ENCODE measurements around the gene WDR77. TPM values are rescaled to one million over a fixed set of nuclear protein-coding genes. Genes with fewer than 3 reads are reported as not detected.
A peak's percentile ranks its signal among the peaks of the same experiment; 100 is the strongest.

The WDR77 gene
- total and polyA plus RNA-seq, 2 of the 13 experiments (the other 11 are each of a cell fraction or from before 2014, with no cell fraction given), result 90.6 to 108 TPM

GRCh38 chr1:111489604-111490003 is 40.5 kb upstream of the WDR77 start (continued):
- TF ChIP-seq HDAC1 (CRISPR knock-in tag; IDR thresholded peaks at IDR 0.05) (no peak), PLSCR1 (CRISPR knock-in tag; IDR thresholded peaks at IDR 0.05; ENCODE audit: borderline replicate concordance) (no peak), CEBPB (IDR thresholded peaks at IDR 0.05; ENCODE audit: borderline replicate concordance, low read depth, low read length) (peak; percentile 81), ZNF484 (CRISPR knock-in tag; IDR thresholded peaks at IDR 0.05; ENCODE audit: borderline replicate concordance, low read depth) (no peak), ZSCAN21 (CRISPR knock-in tag; IDR thresholded peaks at IDR 0.05; ENCODE audit: borderline replicate concordance) (no peak)
- TF ChIP-seq, protein P1, sequence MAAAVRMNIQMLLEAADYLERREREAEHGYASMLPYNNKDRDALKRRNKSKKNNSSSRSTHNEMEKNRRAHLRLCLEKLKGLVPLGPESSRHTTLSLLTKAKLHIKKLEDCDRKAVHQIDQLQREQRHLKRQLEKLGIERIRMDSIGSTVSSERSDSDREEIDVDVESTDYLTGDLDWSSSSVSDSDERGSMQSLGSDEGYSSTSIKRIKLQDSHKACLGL (CRISPR knock-in tag; IDR thresholded peaks at IDR 0.05), result no peak

- WGBS (ENCODE audit: low lambda C conversion rate), result 78% methylated on average over 9 of the region's 9 CpGs
- no peak for ATAC-seq
- Histone ChIP-seq H3K4me2 (ENCODE audit: low read depth, low read length) (no peak overlapping the region), H4K20me1 (ENCODE audit: insufficient read depth, low read length) (no peaks in the 10 kb centered on the region), H3K27me3 (ENCODE audit: control insufficient read depth in 1 of 2, insufficient read depth in 2 of 2, low read length in 2 of 2) (peaks cover 5 to 39% of the 10 kb centered on the region in 2 experiments; a peak in 3 of 5 replicates), H3K79me2 (ENCODE audit: insufficient read depth, low read length) (no peaks in the 10 kb centered on the region), H3K9me3 (ENCODE audit: low read length) (no peaks in the 10 kb centered on the region), H3K4me3 (replicated peaks in 1 of 3; ENCODE audit: insufficient read depth in 1 of 3, low read depth in 2 of 3, low read length in 3 of 3) (no peak overlapping the region), H3K4me1 (ENCODE audit: insufficient read depth, low read length) (peaks cover 9% of the 10 kb centered on the region; the same call in 1 of the 2 replicates), H2AFZ (ENCODE audit: low read length) (no peak overlapping the region), H3K27ac (ENCODE audit: extremely low read length, insufficient read depth, low read length) (no peak overlapping the region), H3K36me3 (replicated peaks in 1 of 2; ENCODE audit: control insufficient read depth in 1 of 2, insufficient read depth in 2 of 2, low read length in 2 of 2) (no peaks in the 10 kb centered on the region), H3K9ac (ENCODE audit: insufficient read depth, low read depth, low read length) (no peak overlapping the region)
- no peak for FAIRE-seq
- no peak for TF ChIP-seq AHR (CRISPR knock-in tag; IDR thresholded peaks at IDR 0.05)
- no peak for TF ChIP-seq FOSL2 (CRISPR knock-in tag; IDR thresholded peaks at IDR 0.05)
- no peak for TF ChIP-seq NFIC (IDR thresholded peaks at IDR 0.05; ENCODE audit: low read length)
- TF ChIP-seq SIX4 (CRISPR knock-in tag; IDR thresholded peaks at IDR 0.05), result no peak
- no peak for TF ChIP-seq RFX3 (CRISPR knock-in tag; IDR thresholded peaks at IDR 0.05)
- no peak for TF ChIP-seq AKNA (CRISPR knock-in tag; IDR thresholded peaks at IDR 0.05; ENCODE audit: borderline replicate concordance)
- TF ChIP-seq RCOR2 (CRISPR knock-in tag; IDR thresholded peaks at IDR 0.05), result no peak
- TF ChIP-seq ZNF543 (CRISPR knock-in tag; IDR thresholded peaks at IDR 0.05), result no peak
- TF ChIP-seq, protein P2, sequence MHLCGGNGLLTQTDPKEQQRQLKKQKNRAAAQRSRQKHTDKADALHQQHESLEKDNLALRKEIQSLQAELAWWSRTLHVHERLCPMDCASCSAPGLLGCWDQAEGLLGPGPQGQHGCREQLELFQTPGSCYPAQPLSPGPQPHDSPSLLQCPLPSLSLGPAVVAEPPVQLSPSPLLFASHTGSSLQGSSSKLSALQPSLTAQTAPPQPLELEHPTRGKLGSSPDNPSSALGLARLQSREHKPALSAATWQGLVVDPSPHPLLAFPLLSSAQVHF (CRISPR knock-in tag; IDR thresholded peaks at IDR 0.05), result no peak
- no peak for TF ChIP-seq MTF2 (CRISPR knock-in tag; IDR thresholded peaks at IDR 0.05; ENCODE audit: borderline replicate concordance)
- no peak for TF ChIP-seq REL (CRISPR knock-in tag; conservative IDR thresholded peaks at IDR 0.05)
- in situ Hi-C loops (cut with HindIII; ENCODE audit: extremely low pct_ligation_motif_present, low pct_unique_long_range_greater_than_20kb) (no loop called here), intact Hi-C loops (cut with micrococcal nuclease; ENCODE audit: unreplicated experiment) (loop anchor here (1.0 kb wide), 1 partner anchor 16 kb away; no protein-coding TSS in a partner anchor)
- ChIA-PET POLR2A (interaction anchor here (0.7 kb wide), 1 partner anchor 203 kb away, joined by 3 read pairs; no protein-coding TSS in a partner anchor), CTCF (ENCODE audit: low intra/inter-chr PET ratio, low total read pairs) (no interaction called here)
- DNase-seq (ENCODE audit: low spot score), result no peak
- BruUV-seq (replicated peaks), result no TSS peak
These were observed 39.6 kb upstream of the WDR77 start for GRCh38 chr1:111488669-111489068.

Data from HepG2 (cell line).